HEK293 (cell line): ENCODE data around the gene NFAT5.

ENCODE experiments used
- ATF2 ChIP-seq: fragments of 450-650 bp; formaldehyde crosslinking; IDR thresholded peaks from 2 replicates; pipeline ENCODE4 v1.5.1; 2016; ENCODE audit warnings: missing biosample characterization, missing genetic modification characterization, low read depth
- CTCF ChIP-seq: fragments of 450-650 bp; formaldehyde crosslinking; IDR thresholded peaks from 2 replicates; pipeline ENCODE4 v1.5.1; 2016; ENCODE audit warnings: missing biosample characterization, missing genetic modification characterization
- GLIS2 ChIP-seq: fragments of 450-650 bp; formaldehyde crosslinking; IDR thresholded peaks from 2 replicates; pipeline ENCODE4 v1.5.1; 2016; ENCODE audit warnings: missing biosample characterization, missing genetic modification characterization
- KLF17 ChIP-seq: fragments of 450-650 bp; formaldehyde crosslinking; IDR thresholded peaks from 2 replicates; pipeline ENCODE4 v1.5.1; 2016; ENCODE audit warnings: missing biosample characterization, missing genetic modification characterization
- REPIN1 ChIP-seq: fragments of 450-650 bp; formaldehyde crosslinking; IDR thresholded peaks from 2 replicates; pipeline ENCODE4 v1.5.1; 2017; ENCODE audit warnings: missing biosample characterization, missing genetic modification characterization, low read depth
- SCRT1 ChIP-seq: fragments of 450-650 bp; formaldehyde crosslinking; IDR thresholded peaks from 2 replicates; pipeline ENCODE4 v1.5.1; 2016; ENCODE audit warnings: missing biosample characterization, missing genetic modification characterization, borderline replicate concordance
- SETDB1 ChIP-seq: IDR thresholded peaks from one replicate; pipeline ENCODE4 v1.6.1; 2017; ENCODE audit warnings: mild to moderate bottlenecking, low read length, moderate library complexity, mixed read lengths; ENCODE audit not compliant: insufficient read length
- SP2 ChIP-seq: fragments of 450-650 bp; formaldehyde crosslinking; IDR thresholded peaks from 2 replicates; pipeline ENCODE4 v1.5.1; 2016; ENCODE audit warnings: missing biosample characterization, missing genetic modification characterization
- YY2 ChIP-seq: fragments of 450-650 bp; formaldehyde crosslinking; IDR thresholded peaks from 2 replicates; pipeline ENCODE4 v1.5.1; 2016; ENCODE audit warnings: missing biosample characterization, missing genetic modification characterization
- ZBTB17 ChIP-seq: fragments of 450-650 bp; formaldehyde crosslinking; IDR thresholded peaks from 2 replicates; pipeline ENCODE4 v1.5.1; 2016; ENCODE audit warnings: missing biosample characterization, missing genetic modification characterization
- ZBTB20 ChIP-seq: fragments of 450-650 bp; formaldehyde crosslinking; IDR thresholded peaks from 2 replicates; pipeline ENCODE4 v1.5.1; 2016; ENCODE audit warnings: missing biosample characterization, missing genetic modification characterization
- ZBTB21 ChIP-seq: fragments of 450-650 bp; formaldehyde crosslinking; IDR thresholded peaks from 2 replicates; pipeline ENCODE4 v1.5.1; 2017; ENCODE audit warnings: missing biosample characterization, missing genetic modification characterization
- ZEB2 ChIP-seq: fragments of 450-650 bp; formaldehyde crosslinking; IDR thresholded peaks from 2 replicates; pipeline ENCODE4 v1.5.1; 2016; ENCODE audit warnings: missing biosample characterization, missing genetic modification characterization
- ZNF157 ChIP-seq: fragments of 450-650 bp; formaldehyde crosslinking; IDR thresholded peaks from 2 replicates; pipeline ENCODE4 v1.5.1; 2016; ENCODE audit warnings: missing biosample characterization, missing genetic modification characterization
- ZNF202 ChIP-seq: fragments of 450-650 bp; formaldehyde crosslinking; IDR thresholded peaks from 2 replicates; pipeline ENCODE4 v1.5.1; 2016; ENCODE audit warnings: missing biosample characterization, missing genetic modification characterization, borderline replicate concordance
- ZNF24 ChIP-seq: fragments of 450-650 bp; formaldehyde crosslinking; IDR thresholded peaks from 2 replicates; pipeline ENCODE4 v1.5.1; 2016; ENCODE audit warnings: missing biosample characterization, missing genetic modification characterization
- ZNF311 ChIP-seq: fragments of 450-650 bp; formaldehyde crosslinking; IDR thresholded peaks from 2 replicates; pipeline ENCODE4 v1.5.1; 2017; ENCODE audit warnings: missing biosample characterization, missing genetic modification characterization, borderline replicate concordance
- ZNF350 ChIP-seq: fragments of 450-650 bp; formaldehyde crosslinking; IDR thresholded peaks from 2 replicates; pipeline ENCODE4 v1.5.0; 2017; ENCODE audit warnings: missing biosample characterization, mild to moderate bottlenecking, missing genetic modification characterization
- ZNF37A ChIP-seq: fragments of 450-650 bp; IDR thresholded peaks from 2 replicates; pipeline ENCODE4 v1.5.1; 2018; ENCODE audit warnings: missing biosample characterization, missing genetic modification characterization
- ZNF404 ChIP-seq: fragments of 450-650 bp; formaldehyde crosslinking; IDR thresholded peaks from 2 replicates; pipeline ENCODE4 v1.5.1; 2017; ENCODE audit warnings: missing biosample characterization, missing genetic modification characterization
- ZNF426 ChIP-seq: fragments of 450-650 bp; formaldehyde crosslinking; IDR thresholded peaks from 2 replicates; pipeline ENCODE4 v1.5.1; 2017; ENCODE audit warnings: missing biosample characterization, missing genetic modification characterization, mild to moderate bottlenecking, inconsistent platforms, moderate library complexity
- ZNF510 ChIP-seq: fragments of 450-650 bp; formaldehyde crosslinking; IDR thresholded peaks from 2 replicates; pipeline ENCODE4 v1.5.1; 2018; ENCODE audit warnings: mild to moderate bottlenecking, missing genetic modification characterization, missing biosample characterization; ENCODE audit not compliant: insufficient replicate concordance
- ZNF629 ChIP-seq: fragments of 450-650 bp; formaldehyde crosslinking; IDR thresholded peaks from 2 replicates; pipeline ENCODE4 v1.5.1; 2017; ENCODE audit warnings: missing biosample characterization, missing genetic modification characterization
- ZNF660 ChIP-seq: fragments of 450-650 bp; IDR thresholded peaks from 2 replicates; pipeline ENCODE4 v1.5.1; 2018; ENCODE audit warnings: missing biosample characterization, mild to moderate bottlenecking, missing genetic modification characterization
- ZNF707 ChIP-seq: fragments of 450-650 bp; formaldehyde crosslinking; IDR thresholded peaks from 2 replicates; pipeline ENCODE4 v1.5.1; 2016; ENCODE audit warnings: missing biosample characterization, missing genetic modification characterization
- ZNF768 ChIP-seq: fragments of 450-650 bp; formaldehyde crosslinking; IDR thresholded peaks from 2 replicates; pipeline ENCODE4 v1.5.1; 2018; ENCODE audit warnings: missing biosample characterization, mild to moderate bottlenecking, missing genetic modification characterization
- ZNF777 ChIP-seq: fragments of 450-650 bp; formaldehyde crosslinking; IDR thresholded peaks from 2 replicates; pipeline ENCODE4 v1.5.1; 2017; ENCODE audit warnings: missing biosample characterization, missing genetic modification characterization, borderline replicate concordance
- ZSCAN16 ChIP-seq: fragments of 450-650 bp; formaldehyde crosslinking; IDR thresholded peaks from 2 replicates; pipeline ENCODE4 v1.5.1; 2016; ENCODE audit warnings: missing biosample characterization, missing genetic modification characterization
- ZSCAN4 ChIP-seq: fragments of 450-650 bp; formaldehyde crosslinking; IDR thresholded peaks from 2 replicates; pipeline ENCODE4 v1.5.1; 2017; ENCODE audit warnings: missing biosample characterization, missing genetic modification characterization
- TF ChIP-seq, protein P1 (sequence below): fragments of 450-650 bp; formaldehyde crosslinking; IDR thresholded peaks from 2 replicates; pipeline ENCODE4 v1.5.1; 2016; ENCODE audit warnings: missing biosample characterization, missing genetic modification characterization
- TF ChIP-seq, protein P2 (sequence below): fragments of 450-650 bp; formaldehyde crosslinking; IDR thresholded peaks from 2 replicates; pipeline ENCODE4; 2016; ENCODE audit warnings: missing biosample characterization, missing genetic modification characterization

Gene NFAT5

GRCh38 chr16:69565671-69566239 is at the start of gene NFAT5 (continued):
- TF ChIP-seq ZSCAN4 (tag by site-specific recombination) (no peak), ZEB2 (tag by site-specific recombination) (peak; percentile 82), ZNF404 (tag by site-specific recombination) (no peak), ZNF350 (tag by site-specific recombination) (no peak), CTCF (no peak; the same call in 1 of the 2 replicates), ZNF202 (tag by site-specific recombination) (no peak), ZBTB21 (tag by site-specific recombination) (no peak), ZBTB20 (tag by site-specific recombination) (peak; percentile 99), KLF17 (tag by site-specific recombination) (no peak), ZNF24 (no peak), ATF2 (tag by site-specific recombination) (no peak), SCRT1 (tag by site-specific recombination) (no peak), SP2 (tag by site-specific recombination) (peak; percentile 37; the same call in 1 of the 2 replicates), ZNF660 (no peak; the same call in 1 of the 2 replicates), ZNF510 (tag by site-specific recombination) (no peak), ZNF157 (tag by site-specific recombination) (no peak), ZNF629 (tag by site-specific recombination) (no peak), ZNF777 (tag by site-specific recombination) (no peak; the same call in 1 of the 2 replicates), ZNF707 (tag by site-specific recombination) (no peak), ZNF426 (no peak), ZNF37A (tag by site-specific recombination) (0 out of 2 replicates have a peak, but pooled peaks have one; percentile 30), ZNF768 (tag by site-specific recombination) (no peak), SETDB1 (no peak), GLIS2 (peak; percentile 67; the same call in 1 of the 2 replicates), REPIN1 (tag by site-specific recombination) (no peak), ZBTB17 (tag by site-specific recombination) (0 out of 2 replicates have a peak, but pooled peaks have one; percentile 17), ZNF311 (no peak), YY2 (tag by site-specific recombination) (peak; percentile 38; the same call in 1 of the 2 replicates), ZSCAN16 (no peak)
- TF ChIP-seq, protein P1, sequence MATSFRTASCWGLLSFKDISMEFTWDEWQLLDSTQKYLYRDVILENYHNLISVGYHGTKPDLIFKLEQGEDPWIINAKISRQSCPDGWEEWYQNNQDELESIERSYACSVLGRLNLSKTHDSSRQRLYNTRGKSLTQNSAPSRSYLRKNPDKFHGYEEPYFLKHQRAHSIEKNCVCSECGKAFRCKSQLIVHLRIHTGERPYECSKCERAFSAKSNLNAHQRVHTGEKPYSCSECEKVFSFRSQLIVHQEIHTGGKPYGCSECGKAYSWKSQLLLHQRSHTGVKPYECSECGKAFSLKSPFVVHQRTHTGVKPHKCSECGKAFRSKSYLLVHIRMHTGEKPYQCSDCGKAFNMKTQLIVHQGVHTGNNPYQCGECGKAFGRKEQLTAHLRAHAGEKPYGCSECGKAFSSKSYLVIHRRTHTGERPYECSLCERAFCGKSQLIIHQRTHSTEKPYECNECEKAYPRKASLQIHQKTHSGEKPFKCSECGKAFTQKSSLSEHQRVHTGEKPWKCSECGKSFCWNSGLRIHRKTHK: no peak
- TF ChIP-seq, protein P2, sequence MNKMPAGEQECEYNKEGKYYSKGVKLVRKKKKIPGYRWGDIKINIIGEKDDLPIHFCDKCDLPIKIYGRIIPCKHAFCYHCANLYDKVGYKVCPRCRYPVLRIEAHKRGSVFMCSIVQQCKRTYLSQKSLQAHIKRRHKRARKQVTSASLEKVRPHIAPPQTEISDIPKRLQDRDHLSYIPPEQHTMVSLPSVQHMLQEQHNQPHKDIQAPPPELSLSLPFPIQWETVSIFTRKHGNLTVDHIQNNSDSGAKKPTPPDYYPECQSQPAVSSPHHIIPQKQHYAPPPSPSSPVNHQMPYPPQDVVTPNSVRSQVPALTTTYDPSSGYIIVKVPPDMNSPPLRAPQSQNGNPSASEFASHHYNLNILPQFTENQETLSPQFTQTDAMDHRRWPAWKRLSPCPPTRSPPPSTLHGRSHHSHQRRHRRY (tag by site-specific recombination): no peak
